WI38 (cell line): ENCODE measurements around the gene PHGDH.

Source experiments
- H3K4me3 ChIP-seq: 2 replicates; pipeline ENCODE4 v1.5.1; 2011; ENCODE audit warnings: low read depth, mild to moderate bottlenecking, control low read depth, low read length
- CTCF ChIP-seq: IDR thresholded peaks from 2 replicates; pipeline ENCODE4 v1.5.1; 2012; ENCODE audit warnings: low read depth, mild to moderate bottlenecking, control low read depth, low read length

Gene PHGDH

GRCh38 chr1:119766374-119766794, 54.6 kb downstream of the PHGDH start:
- TF ChIP-seq CTCF = no peak
- no peak overlapping the region for H3K4me3 ChIP-seq

DNA sequence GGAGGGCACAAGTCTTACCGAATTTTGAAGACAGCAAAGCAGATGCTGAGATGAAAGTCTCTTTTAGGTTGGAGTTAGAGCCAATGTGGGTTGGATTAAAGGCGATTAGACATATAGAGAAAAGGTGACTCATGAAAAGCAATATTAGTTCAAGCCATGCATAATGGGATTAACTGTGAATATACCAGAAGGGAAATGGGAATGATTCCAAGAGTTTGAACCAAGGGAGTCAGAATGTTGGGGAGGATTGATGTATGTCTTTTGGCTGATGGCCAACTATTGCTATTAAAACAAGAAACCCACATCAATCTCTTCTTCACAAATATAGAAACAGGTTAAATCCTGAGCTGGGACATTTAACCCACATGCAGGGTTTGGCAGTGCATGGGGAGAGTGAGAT, 55.8 kb downstream of the PHGDH start:
- H3K4me3 ChIP-seq = no peak overlapping the region
- no peak for TF ChIP-seq CTCF

- H3K4me3 ChIP-seq = no peak within 1 kb of the TSS
- no peak for TF ChIP-seq CTCF
Observed at GRCh38 chr1:119768778-119769177, 57.0 kb downstream of the PHGDH start, which contains the start of gene HMGCS2. HMGCS2 (minus strand) TSS chr1:119768905; CDS start chr1:119768844, 61 bp downstream.

DNA sequence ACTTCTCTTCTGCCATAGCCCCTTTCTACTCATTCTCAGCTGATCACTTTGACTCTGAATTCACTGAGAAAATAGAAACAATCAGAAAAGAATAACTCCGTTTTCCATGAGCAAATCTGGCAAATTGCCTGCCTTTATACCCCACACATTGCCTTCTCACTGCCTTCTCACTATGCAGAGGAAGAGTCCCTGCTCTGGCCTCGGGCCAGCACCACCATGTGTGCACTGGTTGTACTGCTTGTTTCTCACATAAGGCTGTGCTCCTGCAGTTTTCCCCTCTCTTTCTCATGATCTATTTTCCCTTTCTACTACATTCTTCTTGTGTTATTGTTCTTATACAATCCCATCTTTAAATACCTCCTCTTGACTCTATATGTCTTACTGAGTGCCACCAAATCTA, 59.3 kb downstream of the PHGDH start:
- no peak for TF ChIP-seq CTCF
- H3K4me3 ChIP-seq = no peak overlapping the region

GRCh38 chr1:119771770-119772169, 60.0 kb downstream of the PHGDH start:
- H3K4me3 ChIP-seq = no peak overlapping the region
- TF ChIP-seq CTCF = no peak

DNA sequence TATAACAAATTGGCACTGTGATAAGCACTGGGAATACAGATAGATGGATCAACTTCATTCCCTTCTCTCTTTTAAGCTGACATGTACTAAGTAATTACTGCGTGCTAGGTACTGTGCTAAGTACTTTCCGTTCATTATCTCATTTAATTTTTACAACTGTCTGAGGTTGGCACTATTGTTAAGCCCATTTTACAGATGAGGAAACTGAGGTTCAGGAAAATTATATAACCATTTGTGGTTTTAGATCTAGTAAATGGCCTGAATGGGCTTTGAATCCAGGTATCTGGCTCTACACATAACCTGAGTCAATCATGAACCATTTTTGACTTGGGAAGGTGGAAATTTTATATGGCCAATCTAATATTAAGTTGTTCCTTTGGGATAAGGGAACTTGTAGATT, 60.6 kb downstream of the PHGDH start:
- H3K4me3 ChIP-seq = no peak overlapping the region
- TF ChIP-seq CTCF = no peak

GRCh38 chr1:119773711-119774241, 62.0 kb downstream of the PHGDH start:
- TF ChIP-seq CTCF = no peak
- H3K4me3 ChIP-seq = no peak overlapping the region
